Measurements from ENCODE around the gene CTBP2.

GRCh38 chr10:125056161-125057132, 103.9 kb downstream of the CTBP2 start:
- TF ChIP-seq, protein P1, sequence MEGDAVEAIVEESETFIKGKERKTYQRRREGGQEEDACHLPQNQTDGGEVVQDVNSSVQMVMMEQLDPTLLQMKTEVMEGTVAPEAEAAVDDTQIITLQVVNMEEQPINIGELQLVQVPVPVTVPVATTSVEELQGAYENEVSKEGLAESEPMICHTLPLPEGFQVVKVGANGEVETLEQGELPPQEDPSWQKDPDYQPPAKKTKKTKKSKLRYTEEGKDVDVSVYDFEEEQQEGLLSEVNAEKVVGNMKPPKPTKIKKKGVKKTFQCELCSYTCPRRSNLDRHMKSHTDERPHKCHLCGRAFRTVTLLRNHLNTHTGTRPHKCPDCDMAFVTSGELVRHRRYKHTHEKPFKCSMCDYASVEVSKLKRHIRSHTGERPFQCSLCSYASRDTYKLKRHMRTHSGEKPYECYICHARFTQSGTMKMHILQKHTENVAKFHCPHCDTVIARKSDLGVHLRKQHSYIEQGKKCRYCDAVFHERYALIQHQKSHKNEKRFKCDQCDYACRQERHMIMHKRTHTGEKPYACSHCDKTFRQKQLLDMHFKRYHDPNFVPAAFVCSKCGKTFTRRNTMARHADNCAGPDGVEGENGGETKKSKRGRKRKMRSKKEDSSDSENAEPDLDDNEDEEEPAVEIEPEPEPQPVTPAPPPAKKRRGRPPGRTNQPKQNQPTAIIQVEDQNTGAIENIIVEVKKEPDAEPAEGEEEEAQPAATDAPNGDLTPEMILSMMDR (IDR thresholded peaks at IDR 0.05), result no peak
- TF ChIP-seq TCF7L2 (IDR thresholded peaks at IDR 0.05; ENCODE audit: low read depth, low read length), result no peak
- no peak for TF ChIP-seq REST (IDR thresholded peaks at IDR 0.05; ENCODE audit: insufficient read depth in 1 of 2, low read depth in 2 of 2, low read length in 1 of 2)

All from Panc1 (cell line).